Hepatocyte (in vitro differentiated cells): Measurements from ENCODE around the gene ZNF444.

Experiments used
- CTCF ChIP-seq: fragments of 200-600 bp; sonication (generic); IDR thresholded peaks from 2 replicates; pipeline ENCODE4 v1.5.1; 2016; ENCODE audit warnings: antibody characterized with exemption, mild to moderate bottlenecking; ENCODE audit not compliant: poor library complexity
- EZH2 ChIP-seq: fragments of 200-600 bp; sonication (generic); IDR thresholded peaks from 2 replicates; pipeline ENCODE4 v1.6.1; 2016; ENCODE audit warnings: antibody characterized with exemption, mild to moderate bottlenecking, borderline replicate concordance
- EZH2phosphoT487 ChIP-seq: fragments of 200-600 bp; sonication (generic); IDR thresholded peaks from one replicate; pipeline ENCODE4 v1.6.1; 2018; ENCODE audit warnings: antibody characterized with exemption, mild to moderate bottlenecking, low read depth, moderate library complexity; ENCODE audit not compliant: unreplicated experiment, severe bottlenecking

- TF ChIP-seq CTCF (no peak), EZH2phosphoT487 (no peak), EZH2 (no peak)
Observed at GRCh38 chr19:56096665-56097064, 44.4 kb upstream of the ZNF444 start.
